GM19240 (cell line): Measurements from ENCODE around the gene SEMA5B.

Source experiments
- DNase-seq: peaks from one replicate; pipeline ENCODE4 v3.0.0; 2011; ENCODE audit warnings: low spot score; ENCODE audit not compliant: insufficient read length

The SEMA5B gene

GRCh38 chr3:122945230-122945629 is 82.3 kb downstream of the SEMA5B start:
- DNase-seq, result no peak

- no peak for DNase-seq
These were observed 82.8 kb downstream of the SEMA5B start for GRCh38 chr3:122944671-122945161.

DNA sequence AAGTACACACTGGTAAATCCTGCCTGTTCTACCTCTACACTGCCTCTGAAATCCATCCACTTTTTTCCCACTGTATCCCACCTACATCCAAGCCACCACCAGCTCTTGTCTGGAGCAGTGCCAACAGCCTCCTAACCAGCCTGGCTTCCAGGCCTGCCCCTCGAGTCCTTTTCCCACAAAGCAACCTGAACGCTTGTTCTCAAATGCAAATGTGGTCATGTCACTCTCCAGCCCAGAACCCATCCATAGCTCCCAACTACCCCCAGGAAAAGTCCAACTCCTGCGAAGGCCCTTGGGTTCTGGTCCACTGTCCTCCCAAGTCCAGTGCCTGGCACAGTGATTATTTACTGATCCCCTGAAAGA is 83.8 kb downstream of the SEMA5B start:
- no peak for DNase-seq

DNA sequence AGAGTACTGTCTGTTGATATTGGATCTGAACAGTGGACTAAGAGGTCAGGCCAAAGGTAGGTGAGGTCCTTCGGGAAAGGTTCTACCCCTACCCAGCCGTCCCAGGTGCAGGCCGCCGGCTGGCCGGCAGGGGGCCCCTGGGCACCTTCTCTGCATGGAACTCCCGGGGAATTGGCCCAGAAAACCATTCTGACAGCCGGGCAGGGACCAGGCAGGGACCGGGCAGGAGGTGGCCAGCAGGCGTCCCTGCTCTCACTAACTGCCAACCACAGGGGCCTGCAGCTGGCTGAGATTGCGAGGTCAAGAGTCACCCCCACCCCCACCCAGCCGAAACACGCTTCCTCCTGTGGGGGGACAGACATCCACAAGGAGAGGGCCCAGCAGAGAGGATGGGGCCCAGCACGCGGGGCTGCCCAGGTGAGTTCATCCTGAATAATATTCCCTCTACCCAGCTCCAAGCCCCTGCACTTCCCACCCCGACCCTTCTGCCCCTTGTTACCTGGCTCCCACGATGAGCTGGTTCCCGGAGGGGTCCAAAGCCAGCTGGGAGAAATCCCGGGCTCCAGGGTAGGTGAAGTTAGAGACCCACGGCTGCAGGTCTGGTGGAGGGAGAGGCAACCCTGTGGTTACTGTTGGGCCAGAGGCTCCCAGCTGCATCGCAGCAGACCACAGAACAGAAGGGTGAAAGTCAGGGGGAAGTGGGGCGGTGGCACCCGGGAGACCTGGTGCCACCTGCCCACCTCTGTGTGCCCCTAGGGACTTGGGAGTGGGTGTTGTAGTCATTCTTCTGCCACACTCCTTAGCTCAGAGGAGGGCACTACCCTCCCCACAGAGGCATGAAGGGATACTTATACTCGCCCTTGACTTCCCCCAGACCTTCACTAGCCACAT is 84.4 kb downstream of the SEMA5B start:
- DNase-seq, result peak; percentile 48

DNA sequence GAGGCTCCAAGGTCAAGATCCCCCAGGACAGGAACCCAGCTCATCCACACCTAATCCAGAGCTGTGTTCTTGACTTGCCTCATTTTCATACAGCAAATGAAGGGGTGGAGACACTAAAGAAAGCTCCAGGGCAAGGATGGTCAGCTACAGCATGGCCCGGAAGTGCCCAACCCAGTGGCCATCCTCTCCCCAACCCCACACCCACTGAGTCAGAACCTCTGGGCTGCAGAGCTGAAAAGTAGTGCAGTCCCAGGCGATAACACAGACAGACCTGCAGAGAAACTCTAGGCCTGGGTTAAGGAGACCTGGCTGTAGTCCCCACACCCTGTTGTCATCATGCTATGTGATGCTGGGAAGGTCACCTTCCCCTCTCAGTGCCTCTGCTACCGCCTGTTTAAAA is 85.3 kb downstream of the SEMA5B start:
- no peak for DNase-seq

- no peak for DNase-seq
These were observed 86.0 kb downstream of the SEMA5B start for GRCh38 chr3:122941228-122942206.

DNA sequence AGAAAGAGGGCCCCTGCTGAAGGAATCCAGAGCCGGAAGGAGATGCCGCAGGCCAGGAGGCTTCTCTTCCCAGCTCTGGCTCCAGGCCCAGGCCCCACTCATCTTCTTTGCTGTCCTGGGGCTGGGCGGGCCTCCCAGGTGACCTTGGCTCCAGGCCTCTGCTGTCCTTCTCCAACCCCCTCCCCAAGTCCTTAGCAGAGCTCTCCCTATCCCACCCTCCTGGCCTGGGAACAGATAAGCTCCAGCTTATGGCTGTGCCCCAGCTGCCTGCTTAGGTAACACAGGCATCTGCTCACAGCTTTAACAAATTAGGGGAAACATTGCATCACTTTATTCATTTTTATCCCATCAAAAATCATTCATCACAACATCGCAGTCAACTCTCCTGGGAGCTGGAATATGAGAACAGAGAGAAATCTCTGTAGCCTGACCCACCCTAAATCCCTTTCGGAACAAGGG is 86.9 kb downstream of the SEMA5B start:
- DNase-seq, result no peak

DNA sequence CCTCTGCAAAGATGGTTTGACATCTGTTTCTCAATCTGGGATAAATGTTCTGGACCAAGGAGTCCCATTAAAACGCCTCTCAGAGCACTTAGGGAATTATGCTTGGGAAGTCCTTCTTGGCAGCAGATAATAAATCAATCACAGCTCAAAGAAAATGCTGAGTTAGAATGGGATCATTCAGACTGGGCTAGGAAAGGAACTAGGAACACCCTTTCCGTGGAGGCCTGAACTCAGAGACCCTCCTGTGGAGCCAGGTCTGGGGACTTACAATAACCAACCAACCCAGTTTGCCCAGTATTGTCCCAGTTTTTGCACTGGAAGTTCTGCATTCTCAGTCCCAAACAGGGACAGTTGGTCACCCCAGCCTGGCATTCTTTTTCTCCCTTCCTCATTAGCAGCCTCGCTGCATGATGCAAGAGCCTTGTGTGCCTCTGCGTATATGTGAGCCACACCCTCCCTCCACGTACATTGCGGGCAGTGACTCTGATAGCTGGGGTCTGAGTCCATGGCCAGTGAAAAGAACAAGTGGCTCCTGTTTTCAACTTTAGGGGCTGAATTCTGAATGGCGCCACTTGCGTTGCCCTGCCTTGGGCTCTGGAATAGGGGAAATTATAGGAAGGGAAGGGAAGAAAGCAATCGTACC is 88.7 kb downstream of the SEMA5B start:
- no peak for DNase-seq

DNA sequence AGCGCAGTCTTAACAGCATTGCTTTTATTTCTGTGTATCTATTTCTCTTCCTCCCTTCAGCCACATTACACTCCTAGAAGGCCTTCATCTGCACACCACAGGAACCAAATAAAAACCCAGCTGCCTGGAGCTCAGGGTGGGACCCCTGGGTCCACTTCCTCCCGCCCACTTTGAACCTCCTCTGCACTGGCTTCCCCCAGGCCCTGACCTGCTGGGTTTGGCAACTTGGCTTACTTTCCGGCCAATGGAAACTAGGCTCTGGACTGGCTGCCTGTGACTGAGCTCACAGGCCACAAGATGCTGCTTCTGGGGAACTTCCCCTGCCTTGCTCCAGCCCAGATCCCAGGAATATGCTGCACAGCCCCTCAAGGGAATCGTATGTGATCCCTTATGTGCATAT is 89.8 kb downstream of the SEMA5B start:
- no peak for DNase-seq

GRCh38 chr3:122936986-122937385 is 90.6 kb downstream of the SEMA5B start:
- DNase-seq, result no peak

DNA sequence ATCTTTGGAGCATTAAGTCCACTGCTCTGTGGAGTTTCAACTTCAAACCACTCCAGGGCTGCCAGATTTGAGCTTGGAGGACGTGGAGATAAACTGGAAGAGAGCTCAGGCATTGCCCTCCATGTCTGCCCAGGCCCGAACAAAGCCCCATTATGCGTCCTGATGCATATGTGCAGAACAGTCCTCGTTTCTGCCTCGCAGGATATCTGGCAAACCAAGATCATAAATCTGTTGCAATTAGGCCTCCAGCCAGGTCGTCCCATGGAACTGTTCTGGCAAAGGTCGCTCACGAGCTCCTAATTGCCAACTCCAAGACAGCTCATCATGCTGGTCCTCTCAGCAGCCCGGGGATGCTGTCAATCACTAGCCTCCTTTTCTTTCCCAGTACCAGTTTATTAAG is 91.2 kb downstream of the SEMA5B start:
- DNase-seq, result no peak

DNA sequence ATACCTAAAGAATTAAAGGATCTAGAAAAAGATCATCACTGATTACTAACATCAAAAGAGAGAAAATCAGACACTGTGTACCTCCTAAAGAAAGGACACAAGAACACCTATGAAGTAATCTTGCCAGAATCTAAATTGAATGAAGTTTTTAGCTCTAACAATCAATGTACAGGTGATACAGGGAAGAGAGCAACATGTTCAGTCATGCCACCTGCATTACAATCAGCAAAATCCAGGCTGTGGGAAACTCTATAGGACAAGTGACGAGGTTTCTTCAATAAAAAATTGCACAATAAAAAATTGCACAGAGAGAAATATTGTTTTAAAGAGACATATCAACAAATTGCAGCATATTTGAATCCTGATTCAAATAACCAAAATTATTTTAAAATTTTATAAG is 93.3 kb downstream of the SEMA5B start:
- no peak for DNase-seq

- no peak for DNase-seq
These were observed 95.2 kb downstream of the SEMA5B start for GRCh38 chr3:122932251-122932967.

DNA sequence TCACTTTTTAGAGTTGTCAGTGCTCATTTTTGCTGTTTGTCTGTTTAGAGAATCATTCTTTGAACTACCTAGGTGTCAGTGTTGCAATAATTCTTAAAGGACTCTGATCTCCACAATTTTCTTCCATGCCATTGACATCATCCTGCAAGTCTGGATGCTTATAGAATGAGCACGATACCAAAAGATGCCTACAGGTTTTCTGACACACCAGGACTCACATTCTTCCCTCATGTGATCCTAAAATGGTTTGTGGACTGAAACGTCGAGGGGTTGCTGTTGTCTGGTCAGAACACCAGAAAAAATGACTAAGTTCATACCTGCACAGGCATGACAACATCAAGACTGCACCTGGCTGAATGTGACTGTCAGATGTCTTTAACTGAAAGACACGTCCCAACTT is 95.9 kb downstream of the SEMA5B start:
- DNase-seq, result no peak

- no peak for DNase-seq
These were observed 97.2 kb downstream of the SEMA5B start for GRCh38 chr3:122930063-122930997.

- no peak for DNase-seq
These were observed 98.1 kb downstream of the SEMA5B start for GRCh38 chr3:122929188-122930062.

- no peak for DNase-seq
These were observed 99.0 kb downstream of the SEMA5B start for GRCh38 chr3:122928396-122929187.

DNA sequence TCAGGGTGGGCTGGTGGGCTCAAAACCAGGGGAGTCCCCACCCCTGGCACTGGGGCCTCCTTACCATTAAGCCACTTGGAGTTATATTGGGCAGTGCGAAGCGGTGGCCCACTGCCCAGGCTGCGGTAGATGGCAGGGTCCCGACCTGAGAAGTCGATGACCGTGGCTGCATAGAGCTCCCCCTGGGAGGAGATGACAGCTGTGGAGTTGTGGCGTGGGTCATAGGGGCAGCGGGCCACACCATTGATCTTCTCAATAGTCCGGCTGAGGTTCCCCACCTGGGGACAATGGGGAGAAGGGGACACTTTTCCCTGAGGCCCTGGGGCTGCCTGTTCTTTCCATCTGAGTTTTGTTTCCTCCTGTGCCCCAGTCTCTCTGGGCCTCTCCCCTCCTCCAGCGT is 99.8 kb downstream of the SEMA5B start:
- no peak for DNase-seq
